Osteoblast (primary cell): Measurements from ENCODE around the gene LAMB4. TPM values are rescaled to one million over a fixed set of nuclear protein-coding genes. Genes with fewer than 3 reads are reported as not detected.

Source experiments
- DNase-seq: peaks from one replicate; pipeline ENCODE4 v3.0.0; 2011; ENCODE audit warnings: low spot score, mixed read lengths; ENCODE audit not compliant: insufficient read length; ENCODE audit errors: missing footprints
- H2AFZ ChIP-seq: 2 replicates; pipeline ENCODE4 v1.6.0; 2011; ENCODE audit warnings: mild to moderate bottlenecking, low read length
- H3K27ac ChIP-seq: 2 replicates; pipeline ENCODE4 v1.5.1; 2011; ENCODE audit warnings: mild to moderate bottlenecking, low read depth, low read length, moderate library complexity
- H3K27me3 ChIP-seq: 2 replicates; pipeline ENCODE4 v1.6.0; 2012; ENCODE audit warnings: mild to moderate bottlenecking, control low read depth, inconsistent platforms, low read length, moderate library complexity; ENCODE audit not compliant: insufficient read depth
- H3K36me3 ChIP-seq: 2 replicates; pipeline ENCODE4 v1.5.1; 2011; ENCODE audit warnings: mild to moderate bottlenecking, low read length, control low read depth, moderate library complexity; ENCODE audit not compliant: insufficient read depth
- H3K4me1 ChIP-seq: 2 replicates; pipeline ENCODE4 v1.5.1; 2011; ENCODE audit warnings: mild to moderate bottlenecking, low read length, control low read depth, moderate library complexity; ENCODE audit not compliant: insufficient read depth
- H3K4me2 ChIP-seq: 2 replicates; pipeline ENCODE4 v1.6.0; 2011; ENCODE audit warnings: mild to moderate bottlenecking, low read length; ENCODE audit not compliant: insufficient read depth
- H3K4me3 ChIP-seq: fragments of 200-600 bp; sonication (generic); 3 replicates; pipeline ENCODE4 v1.5.1; 2012; ENCODE audit warnings: mild to moderate bottlenecking, low read length, inconsistent platforms; ENCODE audit not compliant: insufficient read depth
- H3K79me2 ChIP-seq: 2 replicates; pipeline ENCODE4 v1.6.0; 2012; ENCODE audit warnings: mild to moderate bottlenecking, low read length, control low read depth, inconsistent platforms; ENCODE audit not compliant: insufficient read depth
- H3K9me3 ChIP-seq: 2 replicates; pipeline ENCODE4 v1.5.1; 2011; ENCODE audit warnings: low read depth, low read length, control low read depth
- H4K20me1 ChIP-seq: 2 replicates; pipeline ENCODE4 v1.6.0; 2012; ENCODE audit warnings: mild to moderate bottlenecking, low read length, control low read depth; ENCODE audit not compliant: insufficient read depth
- CTCF ChIP-seq: IDR thresholded peaks from 2 replicates; pipeline ENCODE4 v1.5.1; 2011; ENCODE audit warnings: mild to moderate bottlenecking, low read depth, low read length, moderate library complexity; ENCODE audit errors: extremely low read depth
- total RNA-seq: library from RNA; depleted of rRNA; stranded (reverse); fragments of >200 nt; gene quantifications from 2 replicates; pipeline ENCODE4 v1.2.3, GENCODE V29; 2012

The LAMB4 gene
- total RNA-seq, 1 donor = 0.36 TPM

- Histone ChIP-seq H3K9me3 (no peaks in the 10 kb centered on the region), H3K4me2 (peak overlapping the region; percentile 62), H3K4me1 (peaks cover 29% of the 10 kb centered on the region), H3K79me2 (no peaks in the 10 kb centered on the region), H3K27me3 (no peaks in the 10 kb centered on the region), H3K36me3 (no peaks in the 10 kb centered on the region), H3K4me3 (peak overlapping the region; percentile 23), H4K20me1 (no peaks in the 10 kb centered on the region), H3K27ac (peak overlapping the region; percentile 75), H2AFZ (peak overlapping the region; percentile 77)
- peak; percentile 51 for DNase-seq
- no peak for TF ChIP-seq CTCF
Measured at GRCh38 chr7:108030516-108030915, 99.6 kb downstream of the LAMB4 start.

GRCh38 chr7:108029034-108029433 lies 101.1 kb downstream of the LAMB4 start:
- no peak overlapping the region for H3K27ac ChIP-seq
- H3K79me2 ChIP-seq = no peaks in the 10 kb centered on the region
- H3K4me3 ChIP-seq = no peak overlapping the region
- H3K9me3 ChIP-seq = no peaks in the 10 kb centered on the region
- no peaks in the 10 kb centered on the region for H3K27me3 ChIP-seq
- no peaks in the 10 kb centered on the region for H3K36me3 ChIP-seq
- H3K4me2 ChIP-seq = no peak overlapping the region
- H4K20me1 ChIP-seq = no peaks in the 10 kb centered on the region
- TF ChIP-seq CTCF = no peak
- DNase-seq = no peak
- H3K4me1 ChIP-seq = peaks cover 29% of the 10 kb centered on the region
- H2AFZ ChIP-seq = no peak overlapping the region

GRCh38 chr7:108028111-108028510 lies 102.0 kb downstream of the LAMB4 start:
- Histone ChIP-seq H4K20me1 (no peaks in the 10 kb centered on the region), H3K4me3 (no peak overlapping the region), H3K27me3 (no peaks in the 10 kb centered on the region), H2AFZ (no peak overlapping the region), H3K36me3 (no peaks in the 10 kb centered on the region), H3K9me3 (no peaks in the 10 kb centered on the region), H3K4me2 (no peak overlapping the region), H3K27ac (no peak overlapping the region), H3K4me1 (peaks cover 30% of the 10 kb centered on the region), H3K79me2 (no peaks in the 10 kb centered on the region)
- DNase-seq = no peak
- no peak for TF ChIP-seq CTCF

GRCh38 chr7:108027239-108027638 lies 102.9 kb downstream of the LAMB4 start:
- Histone ChIP-seq H3K27ac (peak overlapping the region; percentile 52), H3K36me3 (no peaks in the 10 kb centered on the region), H3K4me3 (no peak overlapping the region), H2AFZ (no peak overlapping the region), H3K4me1 (peaks cover 31% of the 10 kb centered on the region), H3K79me2 (no peaks in the 10 kb centered on the region), H3K9me3 (no peaks in the 10 kb centered on the region), H3K27me3 (no peaks in the 10 kb centered on the region), H3K4me2 (peak overlapping the region; percentile 46), H4K20me1 (no peaks in the 10 kb centered on the region)
- no peak for DNase-seq
- TF ChIP-seq CTCF = no peak
